ENCODE results near the gene OST4. TPM values are rescaled to one million over a fixed set of nuclear protein-coding genes. Genes with fewer than 3 reads are reported as not detected.
"Not testable (repeated sequence)": the region's sequence is repeated elsewhere in the genome, so short reads cannot be mapped to it uniquely, and the experiment has no call there.

Gene OST4
- total RNA-seq, 2 donors from 2014 or later = 379 to 465 TPM

GRCh38 chr2:27076323-27076722 lies 4.9 kb upstream of the OST4 start:
- no peak overlapping the region for H3K4me3 ChIP-seq
- TF ChIP-seq CTCF (IDR thresholded peaks at IDR 0.05) = no peak
- no peaks in the 10 kb centered on the region for H3K36me3 ChIP-seq
- H3K27me3 ChIP-seq = no peaks in the 10 kb centered on the region
- peaks cover 0 to 52% of the 10 kb centered on the region in 2 donors for H3K4me1 ChIP-seq
- DNase-seq (ENCODE audit: low spot score) = no peak
- no peaks in the 10 kb centered on the region for H3K9me3 ChIP-seq
- peak overlapping the region in 1 of 2 donors; percentile 17 for H3K27ac ChIP-seq

GRCh38 chr2:27075566-27075871 lies 4.1 kb upstream of the OST4 start:
- H3K4me3 ChIP-seq; DNase-seq (ENCODE audit: low spot score); H3K27me3 ChIP-seq; H3K9me3 ChIP-seq; H3K36me3 ChIP-seq: not testable (repeated sequence)
- H3K4me1 ChIP-seq = peaks cover 0 to 50% of the 10 kb centered on the region in 2 donors
- H3K27ac ChIP-seq = peak overlapping the region in 1 of 2 donors; percentile 2

GRCh38 chr2:27074738-27075565 lies 3.5 kb upstream of the OST4 start:
- Histone ChIP-seq H3K9me3 (no peaks in the 10 kb centered on the region), H3K27ac (peak overlapping the region in 1 of 2 donors; percentile 98), H3K4me1 (peaks cover 0 to 50% of the 10 kb centered on the region in 2 donors), H3K4me3 (no peak overlapping the region), H3K27me3 (no peaks in the 10 kb centered on the region), H3K36me3 (peaks cover 2% of the 10 kb centered on the region)
- TF ChIP-seq CTCF (IDR thresholded peaks at IDR 0.05) = no peak
- DNase-seq (ENCODE audit: low spot score) = no peak

- H3K4me3 ChIP-seq = no peak overlapping the region
- H3K36me3 ChIP-seq = peaks cover 13% of the 10 kb centered on the region
- no peak for TF ChIP-seq CTCF (IDR thresholded peaks at IDR 0.05)
- peak overlapping the region; percentile 37 to 98 for H3K27ac ChIP-seq
- no peak for DNase-seq (ENCODE audit: low spot score)
- H3K9me3 ChIP-seq = no peaks in the 10 kb centered on the region
- H3K4me1 ChIP-seq = peaks cover 0 to 51% of the 10 kb centered on the region in 2 donors
- H3K27me3 ChIP-seq = no peaks in the 10 kb centered on the region
These were observed 2.3 kb upstream of the OST4 start for GRCh38 chr2:27073782-27074181.

- H3K9me3 ChIP-seq = no peaks in the 10 kb centered on the region
- H3K4me3 ChIP-seq = no peak overlapping the region
- peaks cover 19% of the 10 kb centered on the region for H3K36me3 ChIP-seq
- DNase-seq (ENCODE audit: low spot score) = no peak
- TF ChIP-seq CTCF (IDR thresholded peaks at IDR 0.05) = no peak
- peak overlapping the region; percentile 97 to 98 for H3K27ac ChIP-seq
- H3K27me3 ChIP-seq = no peaks in the 10 kb centered on the region
- H3K4me1 ChIP-seq = peaks cover 0 to 56% of the 10 kb centered on the region in 2 donors
These were observed 1.5 kb upstream of the OST4 start for GRCh38 chr2:27072920-27073319.

- no peaks in the 10 kb centered on the region for H3K27me3 ChIP-seq
- peaks cover 0 to 56% of the 10 kb centered on the region in 2 donors for H3K4me1 ChIP-seq
- H3K9me3 ChIP-seq = no peaks in the 10 kb centered on the region
- H3K4me3 ChIP-seq = peak overlapping the region; percentile 65 to 98
- H3K36me3 ChIP-seq = peaks cover 25% of the 10 kb centered on the region
- TF ChIP-seq CTCF (IDR thresholded peaks at IDR 0.05) = no peak
- no peak for DNase-seq (ENCODE audit: low spot score)
- peak overlapping the region; percentile 97 to 98 for H3K27ac ChIP-seq
These were observed 756 bp upstream of the OST4 start for GRCh38 chr2:27071990-27072830.

Measured in right atrium auricular region (tissue), 2 donors.